SU-DHL-6 (cell line): ENCODE data around the gene PPHLN1.

Experiments used
- H2AFZ ChIP-seq: fragments of 200-600 bp; sonication (generic); 2 replicates; pipeline ENCODE4 v1.6.1; 2014; ENCODE audit warnings: low read depth, mild to moderate bottlenecking, moderate library complexity, mixed read lengths, antibody characterized with exemption, low read length; ENCODE audit not compliant: severe bottlenecking
- H3F3A ChIP-seq: fragments of 200-600 bp; shearing (Covaris generic); 2 replicates; pipeline ENCODE4 v1.6.0; 2016; ENCODE audit warnings: antibody characterized with exemption, mild to moderate bottlenecking; ENCODE audit not compliant: insufficient read depth
- H3K27ac ChIP-seq: fragments of 200-600 bp; sonication (generic); 2 replicates; pipeline ENCODE4 v1.5.1; 2016; ENCODE audit warnings: low read depth, mild to moderate bottlenecking, low read length, moderate library complexity, mixed read lengths
- H3K27me3 ChIP-seq: fragments of 200-600 bp; sonication (generic), shearing (Covaris generic); 2 replicates; pipeline ENCODE4 v1.6.0; 2014; ENCODE audit warnings: mild to moderate bottlenecking, low read length
- H3K36me3 ChIP-seq: fragments of 200-600 bp; sonication (generic); 2 replicates; pipeline ENCODE4 v1.6.1; 2014; ENCODE audit warnings: mild to moderate bottlenecking, low read length, mixed read lengths
- H3K4me2 ChIP-seq: fragments of 300-600, 200-600 bp; shearing (Covaris generic), sonication (generic); 2 replicates; pipeline ENCODE4 v1.6.0; 2014; ENCODE audit warnings: low read length, low read depth, mild to moderate bottlenecking; ENCODE audit not compliant: poor library complexity, severe bottlenecking
- H3K4me3 ChIP-seq: fragments of 200-600 bp; sonication (generic); 2 replicates; pipeline ENCODE4 v1.5.1; 2014; ENCODE audit warnings: antibody characterized with exemption, low read length, mild to moderate bottlenecking, mixed read lengths; ENCODE audit not compliant: insufficient read depth, poor library complexity, severe bottlenecking
- H3K79me2 ChIP-seq: fragments of 200-600 bp; sonication (generic); 2 replicates; pipeline ENCODE4 v1.6.1; 2014; ENCODE audit warnings: mild to moderate bottlenecking, low read length, moderate library complexity; ENCODE audit not compliant: insufficient read depth
- H3K9ac ChIP-seq: fragments of 200-600 bp; sonication (generic); 2 replicates; pipeline ENCODE4 v1.7.0; 2014; ENCODE audit warnings: mild to moderate bottlenecking, low read length
- H3K9me2 ChIP-seq: fragments of 200-600 bp; sonication (generic); replicated peaks from 2 replicates; pipeline ENCODE4 v1.6.1; 2014; ENCODE audit warnings: low read length; ENCODE audit not compliant: insufficient read depth
- H3K9me3 ChIP-seq: fragments of 200-600 bp; sonication (generic); 2 replicates; pipeline ENCODE4 v1.6.1; 2014; ENCODE audit warnings: low read length, mixed read lengths; ENCODE audit not compliant: insufficient read depth
- H4K20me1 ChIP-seq: fragments of 200-600 bp; sonication (generic); 2 replicates; pipeline ENCODE4 v1.6.1; 2014; ENCODE audit warnings: low read depth, mild to moderate bottlenecking, antibody characterized with exemption, low read length, moderate library complexity, mixed read lengths
- CTCF ChIP-seq: fragments of 200-600 bp; sonication (generic); IDR thresholded peaks from one replicate; pipeline ENCODE4 v1.5.1; 2017; ENCODE audit warnings: antibody characterized with exemption, mild to moderate bottlenecking, low read length, moderate library complexity; ENCODE audit not compliant: insufficient read depth, poor library complexity, severe bottlenecking
- EZH2phosphoT487 ChIP-seq: fragments of 200-600 bp; sonication (generic), shearing (Covaris generic); conservative IDR thresholded peaks from 2 replicates; pipeline ENCODE4 v1.6.1; 2018; ENCODE audit warnings: mild to moderate bottlenecking, antibody characterized with exemption, low read length, moderate library complexity, mixed read lengths

PPHLN1 gene

GRCh38 chr12:42283739-42284138 lies 42.2 kb upstream of the PPHLN1 start:
- H3K27me3 ChIP-seq = no peaks in the 10 kb centered on the region
- H3K9ac ChIP-seq = no peak overlapping the region
- H3K4me2 ChIP-seq = no peak overlapping the region
- no peaks in the 10 kb centered on the region for H3K9me2 ChIP-seq
- no peak overlapping the region for H2AFZ ChIP-seq
- H3K36me3 ChIP-seq = no peaks in the 10 kb centered on the region
- H3F3A ChIP-seq = no peaks in the 10 kb centered on the region
- H3K27ac ChIP-seq = no peak overlapping the region
- no peaks in the 10 kb centered on the region for H3K79me2 ChIP-seq
- TF ChIP-seq EZH2phosphoT487 (no peak), CTCF (no peak)
- no peaks in the 10 kb centered on the region for H4K20me1 ChIP-seq
- no peaks in the 10 kb centered on the region for H3K9me3 ChIP-seq
- H3K4me3 ChIP-seq = no peak overlapping the region

- Histone ChIP-seq H4K20me1 (no peaks in the 10 kb centered on the region), H3K27me3 (no peaks in the 10 kb centered on the region), H3K36me3 (no peaks in the 10 kb centered on the region), H3K79me2 (no peaks in the 10 kb centered on the region), H3K9me3 (no peaks in the 10 kb centered on the region), H3K9me2 (no peaks in the 10 kb centered on the region), H3K9ac (no peak overlapping the region), H3K4me2 (no peak overlapping the region), H3K4me3 (no peak overlapping the region), H3F3A (no peaks in the 10 kb centered on the region), H3K27ac (no peak overlapping the region), H2AFZ (no peak overlapping the region)
- TF ChIP-seq CTCF (no peak), EZH2phosphoT487 (no peak)
Measured at GRCh38 chr12:42284157-42284556, 41.8 kb upstream of the PPHLN1 start.

GRCh38 chr12:42284876-42285275 lies 41.1 kb upstream of the PPHLN1 start:
- Histone ChIP-seq H3K9me2 (no peaks in the 10 kb centered on the region), H3K4me3 (no peak overlapping the region), H3F3A (no peaks in the 10 kb centered on the region), H3K4me2 (no peak overlapping the region), H3K27ac (no peak overlapping the region), H4K20me1 (no peaks in the 10 kb centered on the region), H3K79me2 (no peaks in the 10 kb centered on the region), H3K27me3 (no peaks in the 10 kb centered on the region), H2AFZ (no peak overlapping the region), H3K9ac (no peak overlapping the region), H3K9me3 (no peaks in the 10 kb centered on the region), H3K36me3 (no peaks in the 10 kb centered on the region)
- no peak for TF ChIP-seq EZH2phosphoT487
- no peak for TF ChIP-seq CTCF
